ENCODE data around the gene OTUD5. TPM values are rescaled to one million over a fixed set of nuclear protein-coding genes. Genes with fewer than 3 reads are reported as not detected.

OTUD5 gene
- total RNA-seq, 1 donor from 2014 or later, result 18.9 TPM

- no peak for ATAC-seq
- intact Hi-C loops (cut with micrococcal nuclease), result no loop called here
- DNase-seq, result no peak
These were observed 17.7 kb downstream of the OTUD5 start for GRCh38 chrX:48939524-48940228.

DNA sequence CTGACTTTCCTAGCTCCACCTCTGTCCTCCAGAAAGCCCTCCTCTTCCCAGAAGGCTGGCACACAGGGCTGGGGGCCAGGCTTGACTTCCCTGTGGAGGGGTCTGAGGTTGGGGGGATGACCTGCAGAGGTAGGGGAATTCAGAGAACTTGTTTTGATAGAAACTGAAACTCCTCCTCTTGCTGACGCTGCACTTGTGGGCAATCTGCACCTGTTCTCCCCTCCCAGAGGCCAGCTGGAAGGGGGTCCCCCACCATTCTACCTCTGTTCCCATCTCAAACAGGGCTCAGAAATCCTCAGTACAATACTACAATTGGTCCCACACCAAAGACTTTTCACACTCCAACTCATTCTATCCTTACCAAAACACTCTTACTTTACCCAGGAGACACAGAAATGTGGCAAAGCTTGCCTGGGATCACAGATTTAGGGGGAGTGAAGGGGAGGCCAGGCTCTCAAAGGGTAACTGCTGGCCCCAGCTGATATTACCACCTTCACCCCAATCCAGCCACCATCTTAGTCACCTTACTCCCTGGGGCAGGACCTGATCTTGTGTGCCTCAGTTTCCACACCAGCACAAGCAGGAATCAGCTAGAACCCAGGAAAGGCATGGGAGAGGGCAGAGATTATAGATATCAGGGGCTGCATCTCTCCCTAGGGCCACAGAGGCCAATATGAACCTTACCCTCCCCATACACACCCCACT is 18.5 kb downstream of the OTUD5 start:
- intact Hi-C loops (cut with micrococcal nuclease), result no loop called here
- DNase-seq (no peak), ATAC-seq (no peak)

DNA sequence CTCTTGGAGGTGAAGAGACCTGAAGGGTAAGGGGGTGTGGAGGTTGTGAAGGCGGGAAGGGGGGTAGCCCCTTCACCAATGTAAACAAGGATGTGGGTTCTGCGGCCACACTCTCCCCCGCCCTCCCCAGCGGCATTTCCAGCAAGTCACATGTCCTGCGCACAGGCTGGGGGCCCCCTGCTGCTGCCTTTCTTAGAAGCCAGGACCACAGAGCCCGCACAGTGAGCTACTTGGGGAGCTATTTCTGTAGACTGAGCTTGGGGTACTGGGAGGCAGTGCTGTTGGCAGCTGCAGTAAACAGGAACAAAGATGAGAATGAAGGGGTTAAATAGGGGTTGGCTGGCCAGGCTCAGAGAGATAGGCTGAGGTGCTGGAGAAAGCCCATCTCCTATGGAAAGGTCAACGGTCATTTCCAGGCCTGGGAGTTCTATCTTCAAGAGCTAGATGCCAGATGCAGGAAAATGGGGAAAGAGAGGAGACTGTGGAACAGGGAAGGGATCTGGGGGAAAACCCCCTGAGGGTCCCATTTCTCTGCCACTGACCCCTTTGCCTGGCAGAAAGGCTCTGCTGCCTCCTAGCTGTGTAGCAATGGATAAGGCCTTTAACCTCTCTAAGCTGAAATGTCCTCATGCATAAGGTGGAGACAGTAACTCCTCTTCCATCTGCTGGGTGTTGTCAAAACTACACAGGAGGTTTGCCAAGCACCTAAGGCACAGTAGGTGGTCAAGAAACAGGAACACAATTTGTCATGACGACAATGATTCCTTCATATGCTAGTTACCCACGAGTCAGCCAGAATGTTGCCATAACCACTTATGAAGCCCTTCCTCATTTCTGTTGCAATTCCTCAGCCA is 20.1 kb downstream of the OTUD5 start:
- intact Hi-C loops (cut with micrococcal nuclease), result no loop called here
- ATAC-seq (peak; percentile 62), DNase-seq (peak; percentile 52)

DNA sequence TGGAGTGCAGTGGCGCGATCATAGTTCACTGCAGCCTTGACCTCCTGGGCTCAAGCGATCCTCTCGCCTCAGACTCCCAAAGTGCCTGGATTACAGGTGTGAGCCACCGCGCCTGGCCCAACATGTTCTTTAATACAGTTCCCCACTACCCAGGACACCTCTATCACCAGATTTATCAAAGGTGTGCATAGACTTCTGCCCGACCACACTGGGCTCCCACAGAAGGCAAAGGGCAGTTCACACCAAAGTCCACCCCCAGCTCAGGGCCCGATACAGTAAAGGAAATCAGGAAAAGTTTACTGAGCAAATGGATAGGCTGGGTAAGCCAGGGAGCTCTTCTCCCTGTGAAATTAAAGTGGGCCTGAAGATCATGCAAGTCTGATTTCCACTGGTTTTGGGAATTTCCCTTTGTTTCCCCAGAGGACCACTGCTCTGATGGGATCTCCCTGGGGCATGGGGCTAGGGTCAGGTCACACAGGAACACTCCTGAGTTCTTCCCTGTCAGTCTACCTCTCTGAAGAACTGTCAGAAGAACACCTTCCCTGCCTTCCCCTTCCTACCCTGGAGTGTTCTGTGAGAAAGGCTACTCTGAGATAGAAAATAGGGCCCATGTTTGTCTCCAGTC is 20.9 kb downstream of the OTUD5 start:
- ATAC-seq (no peak), DNase-seq (no peak)
- intact Hi-C loops (cut with micrococcal nuclease), result no loop called here

- no peak for DNase-seq
- intact Hi-C loops (cut with micrococcal nuclease), result no loop called here
- no peak for ATAC-seq
These were observed 22.1 kb downstream of the OTUD5 start for GRCh38 chrX:48935301-48935670.

DNA sequence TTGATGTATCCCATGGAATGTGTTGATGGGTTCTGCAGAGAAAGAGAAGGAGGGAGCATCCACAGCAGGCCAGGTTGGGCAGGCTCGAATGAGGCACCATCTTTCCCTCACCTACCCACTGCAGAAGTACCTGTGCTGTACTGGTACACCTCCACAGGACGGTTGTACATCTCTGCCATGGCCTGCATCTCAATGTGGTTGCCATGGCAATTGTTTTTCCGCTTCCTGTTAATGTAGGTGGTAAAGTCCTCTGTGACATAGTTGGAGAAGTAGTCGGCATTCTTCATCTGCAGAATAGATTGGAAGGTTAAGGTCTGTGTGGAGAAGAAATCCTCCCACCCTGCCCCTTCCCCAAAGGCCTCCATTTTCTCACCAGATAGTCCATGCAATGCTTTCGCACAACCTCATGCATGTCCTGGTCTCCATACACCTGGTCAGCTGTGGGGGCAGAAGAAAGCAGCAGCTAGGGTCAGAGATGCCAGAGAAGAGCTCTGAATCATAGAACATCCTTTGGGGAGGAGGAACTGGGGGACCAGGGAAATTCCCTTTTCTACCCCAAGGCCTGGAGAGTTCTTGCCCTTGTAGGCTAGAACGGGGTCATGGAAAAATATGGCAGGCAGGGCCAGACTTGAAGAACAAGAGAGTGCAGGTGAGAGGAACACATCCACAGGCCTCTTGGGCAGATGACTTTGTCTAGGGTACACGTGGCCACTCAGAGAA is 22.7 kb downstream of the OTUD5 start:
- DNase-seq, result no peak
- intact Hi-C loops (cut with micrococcal nuclease), result no loop called here
- no peak for ATAC-seq

- intact Hi-C loops (cut with micrococcal nuclease), result no loop called here
- ATAC-seq (no peak), DNase-seq (no peak)
These were observed 23.6 kb downstream of the OTUD5 start for GRCh38 chrX:48933757-48934156.

DNA sequence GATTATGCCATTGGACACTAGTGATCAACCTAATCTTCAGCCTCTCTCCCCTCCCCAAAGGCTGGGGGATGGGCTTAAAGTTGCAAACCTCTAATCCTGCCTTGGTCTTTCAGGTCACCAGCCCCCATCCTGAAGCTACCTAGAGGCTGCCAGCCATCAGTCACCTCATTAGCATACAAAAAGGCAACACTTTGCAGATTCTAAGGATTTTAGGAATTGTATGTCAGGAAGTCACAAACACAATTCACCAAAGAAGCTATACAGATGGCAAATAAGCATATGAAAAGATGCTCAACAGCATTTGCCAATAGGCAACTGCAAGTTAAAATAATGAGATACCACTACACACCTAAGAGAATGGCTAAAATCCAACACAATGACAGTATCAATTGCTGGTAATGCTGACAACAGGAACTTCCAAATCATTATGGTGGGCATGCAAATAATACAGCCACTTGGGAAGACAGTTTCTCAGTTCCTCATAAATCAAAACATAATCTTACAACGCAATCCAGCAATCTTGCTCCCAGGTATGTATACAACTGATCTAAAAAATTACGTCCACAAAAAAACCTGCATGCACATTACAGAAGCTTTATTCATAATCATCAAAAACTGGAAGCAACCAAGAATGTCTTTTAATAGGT is 29.5 kb downstream of the OTUD5 start:
- no peak for ATAC-seq
- intact Hi-C loops (cut with micrococcal nuclease), result no loop called here
- DNase-seq, result no peak

GRCh38 chrX:48927123-48927522 is 30.3 kb downstream of the OTUD5 start:
- DNase-seq, result no peak
- intact Hi-C loops (cut with micrococcal nuclease), result no loop called here
- ATAC-seq, result no peak

DNA sequence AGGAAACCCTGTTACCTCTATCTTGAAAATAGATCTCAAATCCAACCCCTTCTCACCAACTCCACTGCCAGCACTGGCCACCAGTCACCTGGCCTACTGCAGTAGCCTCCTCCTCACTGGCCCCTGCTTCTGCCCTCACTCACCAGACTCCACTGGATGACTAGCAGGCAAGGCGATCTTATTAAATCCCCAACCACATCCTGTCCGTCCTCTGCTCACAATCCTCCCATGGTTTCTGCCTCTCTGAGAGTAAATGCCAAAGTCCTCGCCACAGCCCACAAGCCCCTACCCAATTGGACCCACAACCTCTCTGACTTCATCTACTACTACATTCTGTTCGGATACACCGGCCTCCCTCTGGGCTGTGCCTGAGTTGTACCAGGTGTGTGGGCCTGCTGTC is 33.1 kb downstream of the OTUD5 start:
- ATAC-seq (no peak), DNase-seq (no peak)
- intact Hi-C loops (cut with micrococcal nuclease), result no loop called here

- DNase-seq (no peak), ATAC-seq (no peak)
- intact Hi-C loops (cut with micrococcal nuclease), result no loop called here
These were observed 33.6 kb downstream of the OTUD5 start for GRCh38 chrX:48923771-48924170.

GRCh38 chrX:48920718-48921104 is 36.7 kb downstream of the OTUD5 start:
- intact Hi-C loops (cut with micrococcal nuclease), result no loop called here

GRCh38 chrX:48919947-48920717 is 37.3 kb downstream of the OTUD5 start:
- intact Hi-C loops (cut with micrococcal nuclease), result no loop called here
- no peak for ATAC-seq
- no peak for DNase-seq

More at GRCh38 chrX:48920718-48921104, 36.7 kb downstream of the OTUD5 start:
- ATAC-seq (no peak), DNase-seq (no peak)

- ATAC-seq (peak; percentile 8), DNase-seq (no peak)
- intact Hi-C loops (cut with micrococcal nuclease), result no loop called here
These were observed 38.0 kb downstream of the OTUD5 start for GRCh38 chrX:48919360-48919841.

DNA sequence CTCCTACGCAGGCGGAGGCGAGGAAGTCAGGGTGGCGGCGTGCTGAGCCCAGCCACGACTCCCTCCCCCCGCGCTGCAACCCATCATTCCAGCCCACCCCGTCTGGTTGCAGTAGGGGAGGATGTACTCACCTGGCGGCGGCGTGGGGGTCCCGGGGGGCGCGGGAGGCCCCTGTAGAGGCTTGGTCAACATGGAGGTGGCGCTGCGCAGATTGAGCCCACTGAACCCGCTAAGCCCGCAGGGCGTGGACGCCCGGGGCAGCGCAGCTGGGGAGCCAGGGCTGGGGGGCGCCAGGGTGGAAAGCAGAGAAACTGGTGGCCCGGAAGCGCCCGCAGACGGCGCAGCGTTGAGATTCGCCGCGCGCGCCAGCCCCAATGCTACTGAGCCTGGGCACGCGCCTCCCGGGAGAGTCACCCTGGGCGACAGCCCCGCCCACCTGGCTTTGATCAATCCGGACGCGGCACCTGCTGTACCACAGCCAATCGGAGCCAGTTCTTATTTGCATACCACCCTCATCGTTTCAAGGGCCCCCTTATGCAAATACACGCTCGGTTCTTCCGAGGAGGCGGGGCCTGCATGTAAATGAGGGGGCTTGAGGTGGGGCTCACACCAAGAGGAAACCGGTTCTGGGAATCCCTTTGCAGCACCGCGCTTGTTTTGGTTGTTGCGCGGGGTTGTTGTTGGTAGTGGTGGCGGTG is 38.6 kb downstream of the OTUD5 start, which contains the start of gene PIM2:
Gene PIM2, minus strand, starts transcription at position 382 of the 698 bp plus-strand sequence. Its CDS starts 190 bp downstream, at position 192.
- peak; percentile 92 for DNase-seq
- intact Hi-C loops (cut with micrococcal nuclease), result no loop called here
- peak; percentile 91 for ATAC-seq

DNA sequence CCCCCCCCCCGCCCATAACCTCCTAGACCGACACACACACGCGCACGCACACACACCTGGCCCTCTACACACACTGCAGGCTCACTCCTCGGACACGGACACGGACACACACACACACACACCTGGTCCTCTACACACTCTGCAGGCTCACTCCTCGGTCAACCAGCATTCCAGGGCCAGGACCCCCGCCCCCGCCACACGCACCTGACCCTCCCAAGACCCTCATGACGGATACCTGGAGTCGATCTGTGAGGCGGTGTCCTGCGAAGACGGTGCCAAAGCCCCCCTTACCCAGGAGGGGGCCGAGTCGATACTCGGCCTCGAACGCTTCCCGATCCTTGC is 39.1 kb downstream of the OTUD5 start:
- no peak for ATAC-seq
- no peak for DNase-seq
- intact Hi-C loops (cut with micrococcal nuclease), result no loop called here

Measured in left ventricle myocardium superior (tissue), 1 donor.